CD4-positive, alpha-beta T cell treated with Interleukin-17A for 1 hour (primary cell): Measurements from ENCODE around the gene MUCL1.
"Not testable (repeated sequence)": the region's sequence is repeated elsewhere in the genome, so short reads cannot be mapped to it uniquely, and the experiment has no call there.

Experiments used
- DNase-seq: peaks from one replicate; pipeline ENCODE4 v3.0.0-alpha.2; 2020

The MUCL1 gene

GRCh38 chr12:54853933-54854538 lies at the start of gene MUCL1:
Gene MUCL1 (plus strand): TSS chr12:54854516. CDS start chr12:54854583, 67 bp downstream.
- peak; percentile 83 for DNase-seq

GRCh38 chr12:54821676-54822075 lies 32.6 kb upstream of the MUCL1 start:
- no peak for DNase-seq

GRCh38 chr12:54824402-54824801 lies 29.9 kb upstream of the MUCL1 start:
- no peak for DNase-seq

GRCh38 chr12:54829511-54829910 lies 24.8 kb upstream of the MUCL1 start:
- no peak for DNase-seq

- DNase-seq: no peak
Observed at GRCh38 chr12:54830199-54830598, 24.1 kb upstream of the MUCL1 start.

GRCh38 chr12:54831631-54832030 lies 22.7 kb upstream of the MUCL1 start:
- no peak for DNase-seq

GRCh38 chr12:54840244-54840865 lies 14.0 kb upstream of the MUCL1 start:
- DNase-seq: no peak

GRCh38 chr12:54857406-54857805 lies 3.1 kb downstream of the MUCL1 start:
- no peak for DNase-seq

GRCh38 chr12:54858562-54858961 lies 4.2 kb downstream of the MUCL1 start:
- DNase-seq: no peak

GRCh38 chr12:54859502-54859901 lies 5.2 kb downstream of the MUCL1 start:
- no peak for DNase-seq

GRCh38 chr12:54861927-54862326 lies 7.6 kb downstream of the MUCL1 start:
- no peak for DNase-seq

GRCh38 chr12:54863948-54864618 lies 9.8 kb downstream of the MUCL1 start:
- no peak for DNase-seq

- DNase-seq: no peak
Observed at GRCh38 chr12:54865683-54866324, 11.5 kb downstream of the MUCL1 start.

- no peak for DNase-seq
Observed at GRCh38 chr12:54868690-54869089, 14.4 kb downstream of the MUCL1 start.

- DNase-seq: no peak
Observed at GRCh38 chr12:54870048-54870447, 15.7 kb downstream of the MUCL1 start.

- no peak for DNase-seq
Observed at GRCh38 chr12:54870617-54871016, 16.3 kb downstream of the MUCL1 start.

- no peak for DNase-seq
Observed at GRCh38 chr12:54879150-54879549, 24.8 kb downstream of the MUCL1 start.

GRCh38 chr12:54879579-54879978 lies 25.3 kb downstream of the MUCL1 start:
- no peak for DNase-seq

- peak; percentile 5 for DNase-seq
Observed at GRCh38 chr12:54882079-54882478, 27.8 kb downstream of the MUCL1 start.

- DNase-seq: not testable (repeated sequence)
Observed at GRCh38 chr12:54882597-54882996, 28.3 kb downstream of the MUCL1 start.

- DNase-seq: not testable (repeated sequence)
Observed at GRCh38 chr12:54888428-54888827, 34.1 kb downstream of the MUCL1 start.

- no peak for DNase-seq
Observed at GRCh38 chr12:54890339-54890738, 36.0 kb downstream of the MUCL1 start.

GRCh38 chr12:54891717-54892478 lies 37.6 kb downstream of the MUCL1 start:
- no peak for DNase-seq
